Epithelial cell of esophagus (primary cell): Measurements from ENCODE around the gene CRADD.
A peak's percentile ranks its signal among the peaks of the same experiment; 100 is the strongest.

Experiments used
- DNase-seq: peaks from one replicate; pipeline ENCODE4 v3.0.0; 2010; ENCODE audit warnings: low read depth
- H3K4me3 ChIP-seq: 2 replicates; pipeline ENCODE4 v1.5.1; 2011; ENCODE audit warnings: mild to moderate bottlenecking, low read length, control low read depth
- CTCF ChIP-seq: IDR thresholded peaks from 2 replicates; pipeline ENCODE4 v1.5.1; 2011; ENCODE audit warnings: low read depth, mild to moderate bottlenecking, low read length, control low read depth, inconsistent platforms; ENCODE audit not compliant: insufficient read depth; ENCODE audit errors: missing control alignments

The CRADD gene

DNA sequence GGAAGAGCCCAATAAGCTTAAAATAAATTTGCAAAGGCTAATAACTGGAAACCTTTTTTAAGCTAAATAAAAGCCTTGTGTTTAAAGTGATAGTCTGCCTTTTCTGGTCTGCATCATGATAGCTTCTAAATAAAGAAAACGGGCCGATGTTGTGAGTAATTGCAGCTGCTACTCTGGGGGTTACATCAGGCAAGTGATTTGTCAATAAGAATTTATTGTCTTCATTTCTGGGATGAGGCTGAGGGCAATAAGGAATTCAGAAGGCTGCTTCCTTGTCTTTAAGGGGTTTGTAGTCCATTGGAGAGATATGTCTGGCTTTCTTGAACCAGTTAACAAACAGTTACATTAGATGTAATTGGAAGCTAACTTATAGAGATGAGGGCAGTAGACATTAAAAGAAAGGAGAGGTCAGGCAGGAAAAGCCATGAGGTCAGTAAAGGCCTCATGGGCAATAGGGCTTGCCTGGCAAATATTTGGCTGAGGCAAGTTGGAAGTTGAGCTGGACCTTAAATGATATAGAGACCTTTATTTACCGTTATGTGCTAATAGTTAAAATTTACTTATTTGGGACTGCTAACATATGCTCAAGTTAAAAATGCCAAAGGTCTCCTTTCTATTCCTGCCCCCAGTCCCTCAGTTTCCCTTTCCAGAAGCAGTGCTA lies 85.0 kb downstream of the CRADD start:
- no peak for TF ChIP-seq CTCF
- DNase-seq, result no peak
- H3K4me3 ChIP-seq, result no peak overlapping the region

DNA sequence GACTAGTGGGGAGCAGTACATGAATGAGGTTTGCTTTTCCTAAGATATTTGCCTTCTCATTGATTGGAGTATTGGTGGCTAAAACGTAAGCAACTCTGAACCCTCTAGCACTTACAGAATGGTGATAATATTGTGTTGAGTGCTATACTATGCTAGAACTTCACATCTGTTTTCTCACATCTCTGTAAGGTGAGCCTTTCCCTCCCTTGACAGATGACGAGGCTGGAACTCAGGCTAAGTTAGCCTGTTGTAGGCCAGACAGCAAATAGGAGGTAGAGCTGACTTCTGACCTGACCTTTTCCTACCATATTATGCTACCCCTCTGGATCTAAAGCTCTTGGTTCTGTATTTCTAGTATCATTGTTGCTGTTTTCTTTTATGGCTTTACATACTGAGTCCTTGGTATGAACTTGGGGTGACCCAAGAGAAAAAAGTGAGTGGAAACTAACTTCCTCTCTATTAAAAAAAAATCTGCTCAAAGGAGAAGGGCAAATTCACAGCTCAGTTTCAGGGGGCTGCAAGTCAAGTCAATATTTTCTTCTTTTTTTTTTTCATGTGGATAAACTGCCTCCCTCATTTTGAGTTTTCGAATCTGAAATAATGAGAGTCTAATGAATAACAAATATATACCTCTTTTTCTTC lies 85.9 kb downstream of the CRADD start:
- H3K4me3 ChIP-seq, result no peak overlapping the region
- no peak for TF ChIP-seq CTCF
- no peak for DNase-seq

DNA sequence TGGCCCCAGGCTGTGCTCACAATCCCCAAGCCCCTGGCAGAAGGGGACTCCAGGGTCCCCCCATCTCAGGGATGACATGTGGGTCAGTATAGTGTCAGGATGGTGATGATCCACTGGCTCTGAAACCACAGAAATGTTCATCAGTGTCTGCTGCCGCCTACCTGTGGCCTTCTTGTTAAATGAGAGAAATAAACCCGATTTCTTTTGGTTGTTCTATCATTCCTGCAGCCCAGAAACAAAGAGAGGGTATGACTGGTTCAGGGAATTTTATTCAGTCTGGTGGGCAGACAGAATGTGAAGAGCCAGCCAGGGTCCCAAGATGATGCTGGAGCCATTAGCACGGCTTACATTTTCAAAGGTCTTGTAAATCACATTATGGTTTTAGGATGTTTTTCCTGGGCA lies 86.6 kb downstream of the CRADD start:
- peak; percentile 36 for TF ChIP-seq CTCF
- peak; percentile 34 for DNase-seq

DNA sequence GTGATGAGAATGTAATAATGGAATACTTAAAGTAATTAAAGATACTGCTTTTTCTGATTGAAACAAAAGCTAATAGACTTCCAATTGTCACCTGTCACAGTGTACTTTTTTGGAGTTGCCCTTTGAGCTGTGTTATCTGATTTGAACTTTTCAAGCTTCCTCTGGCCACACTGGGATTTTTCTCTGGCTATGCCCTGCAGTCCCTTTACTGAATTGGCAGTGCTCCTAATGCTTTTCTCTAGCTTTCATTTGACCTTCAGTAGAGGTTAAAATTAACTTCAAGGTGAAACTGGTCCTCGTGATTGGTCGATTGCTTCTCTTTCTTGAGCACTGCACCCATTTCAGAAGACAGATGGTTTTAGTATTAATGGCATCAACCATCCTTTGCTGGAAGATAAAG lies 89.2 kb downstream of the CRADD start:
- no peak for DNase-seq
- H3K4me3 ChIP-seq, result no peak overlapping the region
- no peak for TF ChIP-seq CTCF

More for the DNA sequence above, 86.6 kb downstream of the CRADD start:
- H3K4me3 ChIP-seq, result no peak overlapping the region

- peak; percentile 70 for DNase-seq
- H3K4me3 ChIP-seq, result no peak overlapping the region
- TF ChIP-seq CTCF, result peak; percentile 70
These were observed 89.8 kb downstream of the CRADD start for GRCh38 chr12:93766796-93767523.

- no peak overlapping the region for H3K4me3 ChIP-seq
- no peak for DNase-seq
- TF ChIP-seq CTCF, result no peak
These were observed 90.3 kb downstream of the CRADD start for GRCh38 chr12:93767524-93767863.
